Measurements from ENCODE around the gene RBP4.

Gene RBP4

GRCh38 chr10:93595378-93596161 lies 5.5 kb downstream of the RBP4 start:
- H3K9me3 ChIP-seq (replicated peaks; ENCODE audit: low read length): no peaks in the 10 kb centered on the region
- no peak overlapping the region for H3K4me2 ChIP-seq (ENCODE audit: low read length)
- H3K4me3 ChIP-seq (ENCODE audit: low read length): no peak overlapping the region
- H3K36me3 ChIP-seq (ENCODE audit: insufficient read depth, low read length): no peaks in the 10 kb centered on the region
- H3K4me1 ChIP-seq (ENCODE audit: control insufficient read depth, insufficient read depth, low read length): no peaks in the 10 kb centered on the region
- H3K9ac ChIP-seq (ENCODE audit: low read depth, low read length): no peak overlapping the region
- H3K27me3 ChIP-seq (ENCODE audit: control insufficient read depth, insufficient read depth, low read length): peaks cover 51% of the 10 kb centered on the region

GRCh38 chr10:93594518-93594917 lies 6.5 kb downstream of the RBP4 start:
- no peaks in the 10 kb centered on the region for H3K36me3 ChIP-seq (ENCODE audit: insufficient read depth, low read length)
- peaks cover 41% of the 10 kb centered on the region for H3K27me3 ChIP-seq (ENCODE audit: control insufficient read depth, insufficient read depth, low read length)
- no peak overlapping the region for H3K9ac ChIP-seq (ENCODE audit: low read depth, low read length)
- H3K4me3 ChIP-seq (ENCODE audit: low read length): no peak overlapping the region
- H3K4me2 ChIP-seq (ENCODE audit: low read length): no peak overlapping the region
- no peaks in the 10 kb centered on the region for H3K4me1 ChIP-seq (ENCODE audit: control insufficient read depth, insufficient read depth, low read length)
- H3K9me3 ChIP-seq (replicated peaks; ENCODE audit: low read length): no peaks in the 10 kb centered on the region

DNA sequence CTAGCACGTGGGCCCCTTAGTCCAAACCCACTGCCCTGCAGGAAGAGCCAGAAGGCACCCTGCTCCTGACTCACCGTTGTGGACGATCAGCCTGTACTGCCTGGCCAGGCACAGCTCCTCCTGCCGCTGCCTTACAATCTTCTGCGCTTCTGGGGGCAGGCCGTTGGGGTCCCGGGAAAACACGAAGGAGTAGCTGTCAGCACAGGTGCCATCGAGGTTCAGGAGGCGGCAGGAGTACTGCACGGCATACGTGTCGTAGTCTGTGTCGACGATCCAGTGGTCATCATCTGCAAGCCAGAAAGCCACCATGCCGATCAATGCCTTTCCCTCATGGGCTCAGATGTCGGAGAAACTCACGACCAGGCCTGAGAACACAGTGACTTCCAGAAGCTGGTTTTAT lies 7.3 kb downstream of the RBP4 start:
- H3K36me3 ChIP-seq (ENCODE audit: insufficient read depth, low read length): no peaks in the 10 kb centered on the region
- H3K9ac ChIP-seq (ENCODE audit: low read depth, low read length): no peak overlapping the region
- no peak overlapping the region for H3K4me3 ChIP-seq (ENCODE audit: low read length)
- no peaks in the 10 kb centered on the region for H3K9me3 ChIP-seq (replicated peaks; ENCODE audit: low read length)
- H3K4me1 ChIP-seq (ENCODE audit: control insufficient read depth, insufficient read depth, low read length): no peaks in the 10 kb centered on the region
- no peak overlapping the region for H3K4me2 ChIP-seq (ENCODE audit: low read length)
- H3K27me3 ChIP-seq (ENCODE audit: control insufficient read depth, insufficient read depth, low read length): peaks cover 40% of the 10 kb centered on the region

DNA sequence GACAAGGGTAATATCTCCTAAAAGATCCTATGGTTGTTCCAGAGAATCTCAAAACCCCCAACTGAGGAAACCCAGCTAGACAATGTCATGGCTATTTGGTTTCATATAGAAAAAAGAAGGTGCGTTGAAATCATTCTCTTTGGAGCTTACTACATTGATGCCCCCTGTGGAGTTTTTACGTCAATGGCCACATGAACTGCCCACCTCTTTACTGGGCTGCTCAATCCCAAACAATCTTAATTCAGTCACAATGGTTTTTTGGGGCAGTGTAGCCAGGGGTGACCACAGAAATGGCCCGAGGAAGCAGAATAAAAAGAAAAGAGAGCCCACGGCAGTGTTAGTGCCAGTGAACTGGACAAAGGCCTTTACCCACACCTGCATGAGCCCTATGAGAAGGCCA lies 7.8 kb downstream of the RBP4 start:
- no peak overlapping the region for H3K4me2 ChIP-seq (ENCODE audit: low read length)
- H3K27me3 ChIP-seq (ENCODE audit: control insufficient read depth, insufficient read depth, low read length): peaks cover 41% of the 10 kb centered on the region
- H3K9me3 ChIP-seq (replicated peaks; ENCODE audit: low read length): no peaks in the 10 kb centered on the region
- no peaks in the 10 kb centered on the region for H3K4me1 ChIP-seq (ENCODE audit: control insufficient read depth, insufficient read depth, low read length)
- no peak overlapping the region for H3K9ac ChIP-seq (ENCODE audit: low read depth, low read length)
- no peak overlapping the region for H3K4me3 ChIP-seq (ENCODE audit: low read length)
- H3K36me3 ChIP-seq (ENCODE audit: insufficient read depth, low read length): no peaks in the 10 kb centered on the region

- H3K4me3 ChIP-seq (ENCODE audit: low read length): no peak overlapping the region
- H3K9ac ChIP-seq (ENCODE audit: low read depth, low read length): no peak overlapping the region
- H3K36me3 ChIP-seq (ENCODE audit: insufficient read depth, low read length): no peaks in the 10 kb centered on the region
- no peaks in the 10 kb centered on the region for H3K4me1 ChIP-seq (ENCODE audit: control insufficient read depth, insufficient read depth, low read length)
- H3K27me3 ChIP-seq (ENCODE audit: control insufficient read depth, insufficient read depth, low read length): peaks cover 35% of the 10 kb centered on the region
- no peaks in the 10 kb centered on the region for H3K9me3 ChIP-seq (replicated peaks; ENCODE audit: low read length)
- no peak overlapping the region for H3K4me2 ChIP-seq (ENCODE audit: low read length)
Observed at GRCh38 chr10:93591065-93591808, 9.8 kb downstream of the RBP4 start.

- Histone ChIP-seq H3K36me3 (ENCODE audit: insufficient read depth, low read length) (no peaks in the 10 kb centered on the region), H3K4me1 (ENCODE audit: control insufficient read depth, insufficient read depth, low read length) (no peaks in the 10 kb centered on the region), H3K9ac (ENCODE audit: low read depth, low read length) (no peak overlapping the region), H3K4me3 (ENCODE audit: low read length) (no peak overlapping the region), H3K27me3 (ENCODE audit: control insufficient read depth, insufficient read depth, low read length) (peaks cover 32% of the 10 kb centered on the region), H3K9me3 (replicated peaks; ENCODE audit: low read length) (no peaks in the 10 kb centered on the region), H3K4me2 (ENCODE audit: low read length) (no peak overlapping the region)
Observed at GRCh38 chr10:93590638-93591037, 10.4 kb downstream of the RBP4 start.

GRCh38 chr10:93589648-93590562 lies 11.1 kb downstream of the RBP4 start:
- no peak overlapping the region for H3K4me3 ChIP-seq (ENCODE audit: low read length)
- H3K4me1 ChIP-seq (ENCODE audit: control insufficient read depth, insufficient read depth, low read length): no peaks in the 10 kb centered on the region
- no peaks in the 10 kb centered on the region for H3K9me3 ChIP-seq (replicated peaks; ENCODE audit: low read length)
- peaks cover 32% of the 10 kb centered on the region for H3K27me3 ChIP-seq (ENCODE audit: control insufficient read depth, insufficient read depth, low read length)
- no peaks in the 10 kb centered on the region for H3K36me3 ChIP-seq (ENCODE audit: insufficient read depth, low read length)
- H3K9ac ChIP-seq (ENCODE audit: low read depth, low read length): no peak overlapping the region
- no peak overlapping the region for H3K4me2 ChIP-seq (ENCODE audit: low read length)

GRCh38 chr10:93584445-93584844 lies 16.6 kb downstream of the RBP4 start:
- Histone ChIP-seq H3K4me3 (ENCODE audit: low read length) (no peak overlapping the region), H3K4me2 (ENCODE audit: low read length) (no peak overlapping the region), H3K9ac (ENCODE audit: low read depth, low read length) (no peak overlapping the region), H3K27me3 (ENCODE audit: control insufficient read depth, insufficient read depth, low read length) (peaks cover 46% of the 10 kb centered on the region), H3K9me3 (replicated peaks; ENCODE audit: low read length) (peaks cover 3% of the 10 kb centered on the region), H3K4me1 (ENCODE audit: control insufficient read depth, insufficient read depth, low read length) (no peaks in the 10 kb centered on the region), H3K36me3 (ENCODE audit: insufficient read depth, low read length) (no peaks in the 10 kb centered on the region)

- Histone ChIP-seq H3K9ac (ENCODE audit: low read depth, low read length) (no peak overlapping the region), H3K36me3 (ENCODE audit: insufficient read depth, low read length) (no peaks in the 10 kb centered on the region), H3K4me3 (ENCODE audit: low read length) (no peak overlapping the region), H3K9me3 (replicated peaks; ENCODE audit: low read length) (peaks cover 3% of the 10 kb centered on the region), H3K4me1 (ENCODE audit: control insufficient read depth, insufficient read depth, low read length) (no peaks in the 10 kb centered on the region), H3K4me2 (ENCODE audit: low read length) (no peak overlapping the region), H3K27me3 (ENCODE audit: control insufficient read depth, insufficient read depth, low read length) (peaks cover 52% of the 10 kb centered on the region)
Observed at GRCh38 chr10:93580828-93581227, 20.2 kb downstream of the RBP4 start.

GRCh38 chr10:93579985-93580711 lies 20.9 kb downstream of the RBP4 start:
- no peaks in the 10 kb centered on the region for H3K4me1 ChIP-seq (ENCODE audit: control insufficient read depth, insufficient read depth, low read length)

DNA sequence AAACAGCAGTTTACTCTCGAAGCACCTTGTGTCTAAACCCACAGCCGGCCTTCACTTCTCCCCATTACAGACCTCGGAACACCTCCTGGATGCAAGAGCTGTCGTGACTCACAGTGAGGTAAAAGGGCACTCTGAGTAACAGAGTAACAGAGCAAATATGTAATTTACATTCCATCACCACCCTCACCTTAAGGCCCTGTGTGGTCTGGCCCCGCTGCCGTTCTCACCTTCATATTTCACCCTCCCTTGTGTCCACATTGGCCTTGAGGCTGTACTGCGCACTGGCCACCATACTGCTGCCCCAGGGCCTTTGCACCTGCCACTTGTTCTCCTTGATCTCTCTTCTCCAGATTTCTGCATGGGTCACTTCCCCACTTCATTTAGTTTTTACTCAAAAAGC lies 21.9 kb downstream of the RBP4 start:
- Histone ChIP-seq H3K36me3 (ENCODE audit: insufficient read depth, low read length) (no peaks in the 10 kb centered on the region), H3K27me3 (ENCODE audit: control insufficient read depth, insufficient read depth, low read length) (peaks cover 58% of the 10 kb centered on the region), H3K9me3 (replicated peaks; ENCODE audit: low read length) (peaks cover 3% of the 10 kb centered on the region), H3K9ac (ENCODE audit: low read depth, low read length) (no peak overlapping the region), H3K4me2 (ENCODE audit: low read length) (no peak overlapping the region), H3K4me3 (ENCODE audit: low read length) (no peak overlapping the region), H3K4me1 (ENCODE audit: control insufficient read depth, insufficient read depth, low read length) (no peaks in the 10 kb centered on the region)

More at GRCh38 chr10:93579985-93580711, 20.9 kb downstream of the RBP4 start:
- Histone ChIP-seq H3K4me2 (ENCODE audit: low read length) (no peak overlapping the region), H3K9ac (ENCODE audit: low read depth, low read length) (no peak overlapping the region), H3K4me3 (ENCODE audit: low read length) (no peak overlapping the region), H3K36me3 (ENCODE audit: insufficient read depth, low read length) (no peaks in the 10 kb centered on the region), H3K27me3 (ENCODE audit: control insufficient read depth, insufficient read depth, low read length) (peaks cover 57% of the 10 kb centered on the region), H3K9me3 (replicated peaks; ENCODE audit: low read length) (peaks cover 3% of the 10 kb centered on the region)
